OCI-LY3 (cell line): ENCODE measurements around the gene STIM2.

Experiments
- CTCF ChIP-seq: fragments of 200-600, 300-600 bp; sonication (generic); IDR thresholded peaks from 2 replicates; pipeline ENCODE4 v1.5.1; 2014; ENCODE audit warnings: antibody characterized with exemption, low read length, low read depth
- EZH2phosphoT487 ChIP-seq: fragments of 200-600 bp; shearing (Covaris generic); IDR thresholded peaks from 2 replicates; pipeline ENCODE4 v1.6.1; 2018; ENCODE audit warnings: antibody characterized with exemption, mixed run types, low read depth

GRCh38 chr4:26871611-26872010 is 11.0 kb downstream of the STIM2 start:
- TF ChIP-seq CTCF, result no peak
- no peak for TF ChIP-seq EZH2phosphoT487
